GM12891 (cell line): Measurements from ENCODE around the gene TMEM109.
"Not testable (repeated sequence)": the region's sequence is repeated elsewhere in the genome, so short reads cannot be mapped to it uniquely, and the experiment has no call there.

ENCODE experiments used
- DNase-seq: peaks from one replicate; pipeline ENCODE4 v3.0.0; 2011; ENCODE audit warnings: low spot score; ENCODE audit not compliant: insufficient read length
- FAIRE-seq: peaks from 2 replicates; lab custom pipeline; 2011; peaks lifted over from hg19 to GRCh38; lab: Jason Lieb, UNC
- PAX5 ChIP-seq: IDR thresholded peaks from 2 replicates; pipeline ENCODE4 v1.6.1; 2011; ENCODE audit warnings: low read length, moderate library complexity, mild to moderate bottlenecking; ENCODE audit not compliant: insufficient read depth, severe bottlenecking
- POLR2A ChIP-seq: IDR thresholded peaks from 2 replicates; pipeline ENCODE4 v1.6.1; 2011; ENCODE audit warnings: low read depth, low read length, control low read depth
- POLR2AphosphoS5 ChIP-seq: IDR thresholded peaks from 2 replicates; pipeline ENCODE4 v1.6.1; 2011; ENCODE audit warnings: low read depth, low read length, control low read depth
- POU2F2 ChIP-seq: IDR thresholded peaks from 2 replicates; pipeline ENCODE4 v1.6.1; 2011; ENCODE audit warnings: low read depth, mild to moderate bottlenecking, control low read depth, low read length, moderate library complexity
- SPI1 ChIP-seq: IDR thresholded peaks from 2 replicates; pipeline ENCODE4 v1.6.1; 2011; ENCODE audit warnings: low read depth, low read length, control low read depth
- TAF1 ChIP-seq: IDR thresholded peaks from 2 replicates; pipeline ENCODE4 v1.6.1; 2011; ENCODE audit warnings: low read depth, low read length, control low read depth

Gene TMEM109

GRCh38 chr11:60908803-60909202 lies 5.2 kb upstream of the TMEM109 start:
- TF ChIP-seq TAF1 (no peak), POLR2AphosphoS5 (no peak), PAX5 (no peak), POLR2A (no peak), SPI1 (no peak), POU2F2 (no peak)
- FAIRE-seq, result no peak
- DNase-seq, result no peak

GRCh38 chr11:60909680-60910280 lies 4.2 kb upstream of the TMEM109 start:
- DNase-seq, FAIRE-seq: not testable (repeated sequence)

- TF ChIP-seq POLR2AphosphoS5 (peak; percentile 45; the same call in 1 of the 2 replicates), POU2F2 (no peak), POLR2A (no peak), TAF1 (no peak), SPI1 (peak; percentile 100)
- DNase-seq (no peak), FAIRE-seq (peak; percentile 92)
Observed at GRCh38 chr11:60910281-60910687, 3.7 kb upstream of the TMEM109 start.

- FAIRE-seq, result no peak
- TF ChIP-seq SPI1 (peak; percentile 70), TAF1 (no peak), POLR2A (no peak), PAX5 (no peak)
- DNase-seq, result no peak
Observed at GRCh38 chr11:60910711-60911380, 3.1 kb upstream of the TMEM109 start.

- TF ChIP-seq POLR2A (no peak), SPI1 (no peak), POLR2AphosphoS5 (no peak), TAF1 (no peak), POU2F2 (no peak), PAX5 (no peak)
- no peak for FAIRE-seq
- DNase-seq, result no peak
Observed at GRCh38 chr11:60912223-60912850, 1.6 kb upstream of the TMEM109 start.

- DNase-seq (no peak), FAIRE-seq (no peak)
- TF ChIP-seq PAX5 (no peak), SPI1 (no peak), POU2F2 (no peak), POLR2AphosphoS5 (no peak), POLR2A (no peak), TAF1 (no peak)
Observed at GRCh38 chr11:60912851-60913528, 968 bp upstream of the TMEM109 start.

GRCh38 chr11:60914633-60915247 lies 782 bp downstream of the TMEM109 start:
- peak; percentile 45 for FAIRE-seq
- no peak for DNase-seq
- TF ChIP-seq TAF1 (no peak), POU2F2 (no peak), SPI1 (no peak), POLR2AphosphoS5 (no peak), PAX5 (no peak), POLR2A (no peak)

- TF ChIP-seq POU2F2, result 0 out of 2 replicates have a peak, but pooled peaks have one; percentile 42
- 0 out of 2 replicates have a peak, but pooled peaks have one; percentile 19 for TF ChIP-seq SPI1
- no peak for TF ChIP-seq PAX5
- FAIRE-seq (peak; percentile 93), DNase-seq (peak; percentile 57)
Observed at GRCh38 chr11:60915248-60915914, 1.4 kb downstream of the TMEM109 start.

GRCh38 chr11:60916669-60917206 lies 2.8 kb downstream of the TMEM109 start:
- DNase-seq (no peak), FAIRE-seq (no peak)
- TF ChIP-seq POLR2AphosphoS5 (no peak), PAX5 (no peak), TAF1 (no peak), SPI1 (no peak), POU2F2 (no peak), POLR2A (no peak)
